ENCODE data around the gene CCDC126. TPM values are rescaled to one million over a fixed set of nuclear protein-coding genes. Genes with fewer than 3 reads are reported as not detected.
"Not testable (repeated sequence)": the region's sequence is repeated elsewhere in the genome, so short reads cannot be mapped to it uniquely, and the experiment has no call there.

The CCDC126 gene
- polyA plus RNA-seq, 3 donors = 3.5 to 20.1 (median 17.4) TPM

DNA sequence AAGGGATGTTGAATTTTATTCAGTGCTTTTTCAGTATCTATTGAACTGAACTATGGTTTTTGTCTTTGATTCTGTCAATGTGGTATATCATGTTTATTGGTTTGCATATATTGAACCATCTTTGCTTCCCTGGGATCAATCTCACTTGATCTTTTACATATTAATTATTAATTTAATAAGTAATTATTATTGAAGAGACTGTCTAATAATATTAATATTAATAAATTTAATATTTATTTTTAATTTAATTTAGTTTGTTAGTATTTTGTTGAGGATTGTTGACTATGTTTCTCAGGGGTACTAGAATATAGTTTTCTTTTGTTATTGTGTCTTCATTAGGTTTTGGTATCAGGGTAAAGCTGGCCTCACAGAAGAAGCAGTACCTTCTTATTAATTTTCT lies 38.9 kb upstream of the CCDC126 start:
- Histone ChIP-seq H3K27me3 (ENCODE audit: control insufficient read depth in 2 of 2, insufficient read depth in 2 of 2, low read length in 2 of 2) (peaks cover 0 to 3% of the 10 kb centered on the region in 2 donors), H2AFZ (ENCODE audit: insufficient read depth, low read depth, low read length, poor library complexity, severe bottlenecking) (no peak overlapping the region), H3K9me3 (replicated peaks in 1 of 2; ENCODE audit: control insufficient read depth in 1 of 2, insufficient read depth in 1 of 2, low read length in 2 of 2) (no peaks in the 10 kb centered on the region), H4K20me1 (ENCODE audit: insufficient read depth, low read length) (no peaks in the 10 kb centered on the region), H3K4me1 (ENCODE audit: control insufficient read depth in 1 of 2, insufficient read depth in 2 of 2, low read length in 2 of 2) (no peaks in the 10 kb centered on the region), H3K4me3 (replicated peaks in 1 of 3; ENCODE audit: low read depth in 2 of 3, low read length in 3 of 3) (no peak overlapping the region), H3K79me2 (ENCODE audit: insufficient read depth, low read length) (no peaks in the 10 kb centered on the region), H3K36me3 (replicated peaks in 1 of 2; ENCODE audit: control insufficient read depth in 1 of 2, insufficient read depth in 2 of 2, low read length in 2 of 2) (no peaks in the 10 kb centered on the region), H3K9ac (ENCODE audit: insufficient read depth, low read length, poor library complexity, severe bottlenecking) (no peak overlapping the region), H3K4me2 (replicated peaks; ENCODE audit: extremely low read depth, low read length, poor library complexity, severe bottlenecking) (no peak overlapping the region), H3K27ac (ENCODE audit: low read depth in 1 of 2, low read length in 2 of 2) (no peak overlapping the region)
- no peak for DNase-seq
- Mint-ChIP-seq H3K27me3 (ENCODE audit: low read depth in 3 of 3) (peaks cover under 1 to 10% (median 9%) of the 10 kb centered on the region in 3 donors), H3K4me3 (no peak overlapping the region), H3K36me3 (no peaks in the 10 kb centered on the region), H3K9me3 (no peaks in the 10 kb centered on the region), H3K4me1 (no peaks in the 10 kb centered on the region), H3K27ac (no peak overlapping the region)
- TF ChIP-seq, protein P1, sequence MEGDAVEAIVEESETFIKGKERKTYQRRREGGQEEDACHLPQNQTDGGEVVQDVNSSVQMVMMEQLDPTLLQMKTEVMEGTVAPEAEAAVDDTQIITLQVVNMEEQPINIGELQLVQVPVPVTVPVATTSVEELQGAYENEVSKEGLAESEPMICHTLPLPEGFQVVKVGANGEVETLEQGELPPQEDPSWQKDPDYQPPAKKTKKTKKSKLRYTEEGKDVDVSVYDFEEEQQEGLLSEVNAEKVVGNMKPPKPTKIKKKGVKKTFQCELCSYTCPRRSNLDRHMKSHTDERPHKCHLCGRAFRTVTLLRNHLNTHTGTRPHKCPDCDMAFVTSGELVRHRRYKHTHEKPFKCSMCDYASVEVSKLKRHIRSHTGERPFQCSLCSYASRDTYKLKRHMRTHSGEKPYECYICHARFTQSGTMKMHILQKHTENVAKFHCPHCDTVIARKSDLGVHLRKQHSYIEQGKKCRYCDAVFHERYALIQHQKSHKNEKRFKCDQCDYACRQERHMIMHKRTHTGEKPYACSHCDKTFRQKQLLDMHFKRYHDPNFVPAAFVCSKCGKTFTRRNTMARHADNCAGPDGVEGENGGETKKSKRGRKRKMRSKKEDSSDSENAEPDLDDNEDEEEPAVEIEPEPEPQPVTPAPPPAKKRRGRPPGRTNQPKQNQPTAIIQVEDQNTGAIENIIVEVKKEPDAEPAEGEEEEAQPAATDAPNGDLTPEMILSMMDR (IDR thresholded peaks at IDR 0.05) = no peak
- intact Hi-C loops (cut with micrococcal nuclease) = no loop called here

GRCh38 chr7:23570592-23571200 lies 26.5 kb upstream of the CCDC126 start:
- Mint-ChIP-seq H3K4me3 (no peak overlapping the region), H3K27ac (no peak overlapping the region), H3K4me1 (no peaks in the 10 kb centered on the region), H3K36me3 (no peaks in the 10 kb centered on the region), H3K27me3 (ENCODE audit: low read depth in 3 of 3) (peaks cover 0 to 13% (median 2%) of the 10 kb centered on the region in 3 donors), H3K9me3 (no peaks in the 10 kb centered on the region)
- Histone ChIP-seq H3K4me3 (replicated peaks in 1 of 3; ENCODE audit: low read depth in 2 of 3, low read length in 3 of 3) (no peak overlapping the region), H3K79me2 (ENCODE audit: insufficient read depth, low read length) (no peaks in the 10 kb centered on the region), H3K9ac (ENCODE audit: insufficient read depth, low read length, poor library complexity, severe bottlenecking) (no peak overlapping the region), H3K4me1 (ENCODE audit: control insufficient read depth in 1 of 2, insufficient read depth in 2 of 2, low read length in 2 of 2) (no peaks in the 10 kb centered on the region), H3K4me2 (replicated peaks; ENCODE audit: extremely low read depth, low read length, poor library complexity, severe bottlenecking) (no peak overlapping the region), H2AFZ (ENCODE audit: insufficient read depth, low read depth, low read length, poor library complexity, severe bottlenecking) (no peak overlapping the region), H3K27ac (ENCODE audit: low read depth in 1 of 2, low read length in 2 of 2) (no peak overlapping the region), H3K9me3 (replicated peaks in 1 of 2; ENCODE audit: control insufficient read depth in 1 of 2, insufficient read depth in 1 of 2, low read length in 2 of 2) (no peaks in the 10 kb centered on the region), H3K27me3 (ENCODE audit: control insufficient read depth in 2 of 2, insufficient read depth in 2 of 2, low read length in 2 of 2) (no peaks in the 10 kb centered on the region), H3K36me3 (replicated peaks in 1 of 2; ENCODE audit: control insufficient read depth in 1 of 2, insufficient read depth in 2 of 2, low read length in 2 of 2) (no peaks in the 10 kb centered on the region), H4K20me1 (ENCODE audit: insufficient read depth, low read length) (no peaks in the 10 kb centered on the region)
- intact Hi-C loops (cut with micrococcal nuclease) = loop anchor here (2.0 to 5.0 kb wide), 4 partner anchors 142 to 1097 kb away; partner anchors contain the start of gene STK31 (in 1 of the 2)
- 49% methylated on average over 3 of the region's 5 CpGs for WGBS (ENCODE audit: insufficient coverage)
- TF ChIP-seq, protein P1 (IDR thresholded peaks at IDR 0.05) = peak; percentile 82
- DNase-seq = peak; percentile 35 to 68 (median 56)

DNA sequence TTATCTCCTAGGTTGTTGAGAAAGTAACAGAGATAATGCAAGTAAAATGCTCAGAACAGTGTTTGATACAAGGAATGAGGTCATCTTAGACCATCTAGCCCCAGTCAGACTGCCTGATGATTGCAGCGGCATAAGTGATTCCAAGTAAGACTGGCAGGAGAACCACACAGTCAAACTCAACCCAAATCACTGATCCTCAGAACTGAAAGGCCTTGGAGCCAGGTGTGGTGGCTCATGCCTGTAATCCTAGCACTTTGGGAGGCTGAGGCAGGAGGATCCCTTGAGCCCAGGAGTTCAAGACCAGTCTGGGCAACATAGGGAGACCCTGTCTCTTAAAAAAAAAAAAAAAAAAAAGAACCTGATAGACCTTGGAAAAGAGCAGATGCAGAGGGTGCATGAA lies 15.2 kb upstream of the CCDC126 start:
- H3K79me2 ChIP-seq (ENCODE audit: insufficient read depth, low read length); H3K4me1 ChIP-seq (ENCODE audit: control insufficient read depth in 1 of 2, insufficient read depth in 2 of 2, low read length in 2 of 2); H3K9ac ChIP-seq (ENCODE audit: insufficient read depth, low read length, poor library complexity, severe bottlenecking); intact Hi-C loops (cut with micrococcal nuclease); H3K27me3 ChIP-seq (ENCODE audit: control insufficient read depth in 2 of 2, insufficient read depth in 2 of 2, low read length in 2 of 2); H3K36me3 Mint-ChIP-seq; H3K27ac Mint-ChIP-seq; H3K4me3 Mint-ChIP-seq; H3K4me3 ChIP-seq (replicated peaks in 1 of 3; ENCODE audit: low read depth in 2 of 3, low read length in 3 of 3); H3K9me3 ChIP-seq (replicated peaks in 1 of 2; ENCODE audit: control insufficient read depth in 1 of 2, insufficient read depth in 1 of 2, low read length in 2 of 2); H3K4me2 ChIP-seq (replicated peaks; ENCODE audit: extremely low read depth, low read length, poor library complexity, severe bottlenecking); H3K36me3 ChIP-seq (replicated peaks in 1 of 2; ENCODE audit: control insufficient read depth in 1 of 2, insufficient read depth in 2 of 2, low read length in 2 of 2); H3K4me1 Mint-ChIP-seq; H3K9me3 Mint-ChIP-seq; H3K27me3 Mint-ChIP-seq (ENCODE audit: low read depth in 3 of 3); DNase-seq; H2AFZ ChIP-seq (ENCODE audit: insufficient read depth, low read depth, low read length, poor library complexity, severe bottlenecking); H4K20me1 ChIP-seq (ENCODE audit: insufficient read depth, low read length); H3K27ac ChIP-seq (ENCODE audit: low read depth in 1 of 2, low read length in 2 of 2): not testable (repeated sequence)
- no CpG with 5 or more reads among the region's 1 CpG for WGBS (ENCODE audit: insufficient coverage)
